Type B pancreatic cell (in vitro differentiated cells): Measurements from ENCODE around the gene KDM7A. TPM values are rescaled to one million over a fixed set of nuclear protein-coding genes. Genes with fewer than 3 reads are reported as not detected.

Experiments
- DNase-seq: peaks from one replicate; pipeline ENCODE4 v3.0.0; 2021; ENCODE audit warnings: mixed read lengths; ENCODE audit not compliant: unreplicated experiment; ENCODE audit errors: extremely low spot score
- H3K27ac Mint-ChIP-seq: 2 replicates; pipeline ENCODE4 v1.8.0; 2021; ENCODE audit warnings: mild to moderate bottlenecking, mixed read lengths
- H3K27me3 Mint-ChIP-seq: 2 replicates; pipeline ENCODE4 v1.8.0; 2021; ENCODE audit warnings: mixed read lengths
- H3K36me3 Mint-ChIP-seq: 2 replicates; pipeline ENCODE4 v1.8.0; 2021; ENCODE audit warnings: mixed read lengths
- H3K4me1 Mint-ChIP-seq: one replicate; pipeline ENCODE4 v1.8.0; 2021; ENCODE audit warnings: mixed read lengths; ENCODE audit not compliant: unreplicated experiment
- H3K4me3 Mint-ChIP-seq: 2 replicates; pipeline ENCODE4 v1.8.0; 2021; ENCODE audit warnings: mild to moderate bottlenecking, mixed read lengths
- H3K9me3 Mint-ChIP-seq: 2 replicates; pipeline ENCODE4 v1.8.0; 2021; ENCODE audit warnings: mixed read lengths
- CTCF ChIP-seq: fragments of 200-600 bp; sonication (generic); conservative IDR thresholded peaks from 2 replicates; pipeline ENCODE4 v1.5.0; 2021; ENCODE audit warnings: antibody characterized with exemption, mild to moderate bottlenecking
- total RNA-seq: library from RNA; stranded (reverse); gene quantifications from 2 replicates; pipeline ENCODE4 v1.2.1, GENCODE V29; 2021; ENCODE audit warnings: low replicate concordance

KDM7A gene
- total RNA-seq, 1 donor from 2014 or later: 7.5 TPM

- Mint-ChIP-seq H3K27ac (no peak overlapping the region), H3K4me3 (no peak overlapping the region), H3K36me3 (no peaks in the 10 kb centered on the region), H3K27me3 (no peaks in the 10 kb centered on the region), H3K4me1 (no peaks in the 10 kb centered on the region), H3K9me3 (no peaks in the 10 kb centered on the region)
- no peak for DNase-seq
- no peak for TF ChIP-seq CTCF
Observed at GRCh38 chr7:140085447-140085846, 91.3 kb downstream of the KDM7A start.

DNA sequence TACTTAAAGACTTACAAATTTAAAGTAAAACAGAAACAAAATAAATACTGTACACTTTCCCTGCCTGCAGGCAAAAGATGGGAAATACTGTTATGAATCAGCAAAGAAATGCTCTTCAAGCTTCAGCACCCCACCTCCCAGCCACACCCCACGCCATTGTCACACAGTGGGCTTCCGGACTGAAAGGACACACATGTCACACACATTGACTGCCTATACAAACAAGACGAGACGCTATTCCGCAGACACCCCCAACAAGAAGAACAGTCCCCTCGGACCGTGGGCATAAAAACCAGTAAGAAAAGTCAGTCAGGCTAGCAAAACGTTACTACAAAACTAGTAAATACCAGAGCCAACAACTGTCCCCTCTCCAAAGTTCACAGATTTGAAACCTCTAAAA lies 91.8 kb downstream of the KDM7A start:
- TF ChIP-seq CTCF: no peak
- H3K36me3 Mint-ChIP-seq: no peaks in the 10 kb centered on the region
- no peak overlapping the region for H3K4me3 Mint-ChIP-seq
- no peaks in the 10 kb centered on the region for H3K4me1 Mint-ChIP-seq
- no peaks in the 10 kb centered on the region for H3K27me3 Mint-ChIP-seq
- DNase-seq: no peak
- no peak overlapping the region for H3K27ac Mint-ChIP-seq
- no peaks in the 10 kb centered on the region for H3K9me3 Mint-ChIP-seq

DNA sequence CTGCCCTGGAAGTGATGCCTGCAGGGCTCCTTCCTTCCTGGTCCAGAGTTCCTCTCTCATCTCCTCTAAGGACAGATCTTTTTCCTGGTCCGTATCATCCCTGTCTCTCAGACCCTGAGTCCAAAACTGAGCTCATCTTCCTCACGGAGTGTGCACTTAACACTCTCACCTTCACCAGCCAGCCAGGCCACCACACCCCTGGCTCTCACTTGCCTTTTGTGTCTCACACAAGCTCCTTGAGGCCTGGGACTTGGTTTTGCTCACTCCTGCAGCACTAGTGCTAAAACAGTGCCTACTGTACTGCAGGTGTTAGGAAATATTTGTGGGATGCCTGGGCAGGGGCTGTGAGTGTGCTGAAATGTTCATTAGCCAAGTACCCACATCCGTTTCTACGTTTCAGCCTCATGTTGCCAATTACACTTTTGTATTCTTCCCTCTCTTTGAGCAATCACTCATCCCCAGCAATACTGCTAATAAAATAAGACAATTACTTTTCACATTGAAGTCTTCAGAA lies 92.6 kb downstream of the KDM7A start:
- no peak for TF ChIP-seq CTCF
- no peak for DNase-seq
- H3K4me3 Mint-ChIP-seq: no peak overlapping the region
- no peaks in the 10 kb centered on the region for H3K36me3 Mint-ChIP-seq
- H3K27ac Mint-ChIP-seq: no peak overlapping the region
- H3K27me3 Mint-ChIP-seq: no peaks in the 10 kb centered on the region
- no peaks in the 10 kb centered on the region for H3K9me3 Mint-ChIP-seq
- no peaks in the 10 kb centered on the region for H3K4me1 Mint-ChIP-seq

GRCh38 chr7:140082770-140083169 lies 94.0 kb downstream of the KDM7A start:
- Mint-ChIP-seq H3K36me3 (no peaks in the 10 kb centered on the region), H3K27me3 (no peaks in the 10 kb centered on the region), H3K9me3 (no peaks in the 10 kb centered on the region), H3K4me1 (no peaks in the 10 kb centered on the region), H3K27ac (no peak overlapping the region), H3K4me3 (no peak overlapping the region)
- no peak for TF ChIP-seq CTCF
- DNase-seq: no peak

DNA sequence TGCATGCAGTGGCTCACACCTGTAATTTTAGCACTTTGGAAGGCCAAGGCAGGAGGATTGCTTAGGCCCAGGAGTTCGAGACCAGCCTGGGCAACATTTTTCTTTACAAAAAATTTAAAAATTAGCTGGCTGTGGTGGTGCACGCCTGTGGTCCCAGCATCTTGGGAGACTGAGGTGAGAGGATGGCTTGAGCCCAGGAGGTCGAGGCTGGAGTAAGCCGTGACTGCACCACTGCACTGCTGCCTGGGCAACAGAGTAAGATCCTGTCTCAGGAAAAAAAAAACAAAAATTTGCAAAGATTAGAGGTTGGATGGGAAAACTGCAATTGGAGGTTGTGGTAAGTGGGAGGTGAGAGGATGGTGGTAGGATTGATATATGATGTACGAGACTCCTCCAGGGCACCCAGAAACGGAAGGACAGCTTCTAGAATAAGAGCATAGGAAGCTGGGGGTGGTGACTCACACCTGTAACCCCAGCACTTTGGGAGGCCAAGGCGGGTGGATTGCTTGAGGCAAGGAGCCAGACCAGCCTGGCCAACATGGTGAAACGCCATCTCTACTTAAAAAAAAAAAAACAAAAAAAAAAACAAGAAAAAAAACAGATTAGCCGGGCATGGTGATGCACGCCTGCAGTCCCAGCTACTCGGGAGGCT lies 94.9 kb downstream of the KDM7A start:
- Mint-ChIP-seq H3K9me3 (no peaks in the 10 kb centered on the region), H3K36me3 (no peaks in the 10 kb centered on the region), H3K4me1 (no peaks in the 10 kb centered on the region), H3K27ac (no peak overlapping the region), H3K27me3 (no peaks in the 10 kb centered on the region), H3K4me3 (no peak overlapping the region)
- no peak for DNase-seq
- no peak for TF ChIP-seq CTCF
